Body of pancreas (tissue), 4 donors: ENCODE results near the gene ASGR1.
A peak's percentile ranks its signal among the peaks of the same experiment; 100 is the strongest.

Experiments used
- CTCF ChIP-seq, 7 experiments: fragments of 450-650 bp in 4 of 7; fragments of 200-600 bp in 3 of 7; sonication (generic) in 3 of 7; IDR thresholded peaks; one replicate each; pipeline ENCODE4 v1.5.1; 2016 to 2019; ENCODE audit warnings: antibody characterized with exemption in 7 of 7
- POLR2A ChIP-seq, 3 donors: fragments of 450-650 bp; IDR thresholded peaks; one replicate each; pipeline ENCODE4 v1.6.1; 2016; ENCODE audit warnings: antibody characterized with exemption in 3 of 3, mild to moderate bottlenecking in 2 of 3

GRCh38 chr17:7204828-7205461 is 25.8 kb upstream of the ASGR1 start:
- TF ChIP-seq POLR2A (IDR thresholded peaks at IDR 0.05) (peak in 1 of 3 donors; percentile 12), CTCF (IDR thresholded peaks at IDR 0.05) (no peak)
